Nephron (organoid): ENCODE measurements around the gene HPS1.
A peak's percentile ranks its signal among the peaks of the same experiment; 100 is the strongest.

Experiments
- H3K27ac Mint-ChIP-seq, 3 experiments: 2 replicates each; pipeline ENCODE4 v1.8.0; 2020; ENCODE audit warnings: mixed read lengths in 3 of 3, mild to moderate bottlenecking in 2 of 3, moderate library complexity in 1 of 3
- H3K27me3 Mint-ChIP-seq: 2 replicates; pipeline ENCODE4 v1.8.0; 2021; ENCODE audit warnings: low read depth, mild to moderate bottlenecking, moderate library complexity, mixed read lengths
- H3K36me3 Mint-ChIP-seq: 2 replicates; pipeline ENCODE4 v1.8.0; 2020; ENCODE audit warnings: low read depth, mixed read lengths
- H3K4me1 Mint-ChIP-seq: 2 replicates; pipeline ENCODE4 v1.8.0; 2020; ENCODE audit warnings: mixed read lengths
- H3K4me3 Mint-ChIP-seq, 3 experiments: 2 replicates each; pipeline ENCODE4 v1.8.0; 2020; ENCODE audit warnings: mild to moderate bottlenecking in 3 of 3, mixed read lengths in 3 of 3, moderate library complexity in 2 of 3
- H3K9me3 Mint-ChIP-seq: 2 replicates; pipeline ENCODE4 v1.8.0; 2020; ENCODE audit warnings: mixed read lengths
- TF ChIP-seq, protein P1 (sequence below), 3 experiments: fragments of 200-600 bp; sonication (generic); IDR thresholded peaks; one replicate each; pipeline ENCODE4 v1.5.0; 2021; ENCODE audit warnings: antibody characterized with exemption in 3 of 3; ENCODE audit not compliant: unreplicated experiment in 3 of 3

HPS1 gene

GRCh38 chr10:98461500-98461842, 14.7 kb upstream of the HPS1 start:
- H3K4me1 Mint-ChIP-seq: peaks cover 6% of the 10 kb centered on the region
- H3K27me3 Mint-ChIP-seq: peaks cover 4% of the 10 kb centered on the region
- TF ChIP-seq, protein P1, sequence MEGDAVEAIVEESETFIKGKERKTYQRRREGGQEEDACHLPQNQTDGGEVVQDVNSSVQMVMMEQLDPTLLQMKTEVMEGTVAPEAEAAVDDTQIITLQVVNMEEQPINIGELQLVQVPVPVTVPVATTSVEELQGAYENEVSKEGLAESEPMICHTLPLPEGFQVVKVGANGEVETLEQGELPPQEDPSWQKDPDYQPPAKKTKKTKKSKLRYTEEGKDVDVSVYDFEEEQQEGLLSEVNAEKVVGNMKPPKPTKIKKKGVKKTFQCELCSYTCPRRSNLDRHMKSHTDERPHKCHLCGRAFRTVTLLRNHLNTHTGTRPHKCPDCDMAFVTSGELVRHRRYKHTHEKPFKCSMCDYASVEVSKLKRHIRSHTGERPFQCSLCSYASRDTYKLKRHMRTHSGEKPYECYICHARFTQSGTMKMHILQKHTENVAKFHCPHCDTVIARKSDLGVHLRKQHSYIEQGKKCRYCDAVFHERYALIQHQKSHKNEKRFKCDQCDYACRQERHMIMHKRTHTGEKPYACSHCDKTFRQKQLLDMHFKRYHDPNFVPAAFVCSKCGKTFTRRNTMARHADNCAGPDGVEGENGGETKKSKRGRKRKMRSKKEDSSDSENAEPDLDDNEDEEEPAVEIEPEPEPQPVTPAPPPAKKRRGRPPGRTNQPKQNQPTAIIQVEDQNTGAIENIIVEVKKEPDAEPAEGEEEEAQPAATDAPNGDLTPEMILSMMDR (IDR thresholded peaks at IDR 0.05; ENCODE audit: unreplicated experiment in 3 of 3): no peak
- H3K36me3 Mint-ChIP-seq: no peaks in the 10 kb centered on the region
- no peak overlapping the region for H3K4me3 Mint-ChIP-seq
- H3K27ac Mint-ChIP-seq: peak overlapping the region in 2 of 3 experiments; percentile 21 to 25
- H3K9me3 Mint-ChIP-seq: no peaks in the 10 kb centered on the region

- H3K27me3 Mint-ChIP-seq: peaks cover 4% of the 10 kb centered on the region
- no peak overlapping the region for H3K4me3 Mint-ChIP-seq
- peak overlapping the region; percentile 11 to 25 (median 21) for H3K27ac Mint-ChIP-seq
- no peaks in the 10 kb centered on the region for H3K36me3 Mint-ChIP-seq
- TF ChIP-seq, protein P1 (IDR thresholded peaks at IDR 0.05; ENCODE audit: unreplicated experiment in 3 of 3): no peak
- peaks cover 6% of the 10 kb centered on the region for H3K4me1 Mint-ChIP-seq
- no peaks in the 10 kb centered on the region for H3K9me3 Mint-ChIP-seq
These were observed 14.2 kb upstream of the HPS1 start for GRCh38 chr10:98460837-98461499.

- Mint-ChIP-seq H3K9me3 (no peaks in the 10 kb centered on the region), H3K4me1 (peaks cover 6% of the 10 kb centered on the region), H3K27ac (no peak overlapping the region), H3K27me3 (peaks cover 4% of the 10 kb centered on the region), H3K36me3 (no peaks in the 10 kb centered on the region), H3K4me3 (no peak overlapping the region)
- TF ChIP-seq, protein P1 (IDR thresholded peaks at IDR 0.05; ENCODE audit: unreplicated experiment in 3 of 3): no peak
These were observed 12.4 kb upstream of the HPS1 start for GRCh38 chr10:98458809-98459784.

GRCh38 chr10:98457721-98458120, 11.0 kb upstream of the HPS1 start:
- Mint-ChIP-seq H3K9me3 (no peaks in the 10 kb centered on the region), H3K4me1 (peaks cover 6% of the 10 kb centered on the region), H3K27ac (no peak overlapping the region), H3K4me3 (no peak overlapping the region), H3K27me3 (peaks cover 4% of the 10 kb centered on the region), H3K36me3 (no peaks in the 10 kb centered on the region)
- TF ChIP-seq, protein P1 (IDR thresholded peaks at IDR 0.05; ENCODE audit: unreplicated experiment in 3 of 3): no peak

GRCh38 chr10:98456686-98457482, 10.1 kb upstream of the HPS1 start:
- no peak overlapping the region for H3K4me3 Mint-ChIP-seq
- no peaks in the 10 kb centered on the region for H3K36me3 Mint-ChIP-seq
- H3K27ac Mint-ChIP-seq: no peak overlapping the region
- no peaks in the 10 kb centered on the region for H3K9me3 Mint-ChIP-seq
- H3K4me1 Mint-ChIP-seq: peaks cover 6% of the 10 kb centered on the region
- peaks cover 4% of the 10 kb centered on the region for H3K27me3 Mint-ChIP-seq
- TF ChIP-seq, protein P1 (IDR thresholded peaks at IDR 0.05; ENCODE audit: unreplicated experiment in 3 of 3): no peak
